WTC11 (cell line): ENCODE results near the gene TPM2. TPM values are rescaled to one million over a fixed set of nuclear protein-coding genes. Genes with fewer than 3 reads are reported as not detected.

ENCODE experiments used
- ATAC-seq: fragments of 200-7000 bp; cut with Tn5 transposase; 2 replicates; pipeline ENCODE4 v1.10.0; 2021; ENCODE audit warnings: mild to moderate bottlenecking, moderate library complexity
- CTCF ChIA-PET: fragments of 300-600 bp; sonication (Branson Sonifier 250); formaldehyde crosslinking; loops from one replicate; lab custom pipeline; 2021; ENCODE audit warnings: antibody characterized with exemption; lab: Charles Lee
- POLR2A ChIA-PET: fragments of 350-600 bp; sonication (Branson Sonifier 250); formaldehyde crosslinking; loops from one replicate; lab custom pipeline; 2021; ENCODE audit warnings: antibody characterized with exemption; lab: Charles Lee
- DNase-seq: peaks from one replicate; pipeline ENCODE4 v3.0.0; 2021; ENCODE audit warnings: low spot score
- H3K27ac Mint-ChIP-seq: 2 replicates; pipeline ENCODE4 v1.8.0; 2021; ENCODE audit warnings: mixed read lengths
- H3K27me3 Mint-ChIP-seq: 2 replicates; pipeline ENCODE4 v1.8.0; 2021; ENCODE audit warnings: low read depth, mild to moderate bottlenecking, moderate library complexity, mixed read lengths
- H3K36me3 Mint-ChIP-seq: 2 replicates; pipeline ENCODE4 v1.8.0; 2021; ENCODE audit warnings: mixed read lengths
- H3K4me1 Mint-ChIP-seq: 2 replicates; pipeline ENCODE4 v1.8.0; 2022; ENCODE audit warnings: mixed read lengths
- H3K4me3 Mint-ChIP-seq: 2 replicates; pipeline ENCODE4 v1.8.0; 2021; ENCODE audit warnings: mild to moderate bottlenecking, moderate library complexity, mixed read lengths
- H3K9me3 Mint-ChIP-seq: 2 replicates; pipeline ENCODE4 v1.8.0; 2021; ENCODE audit warnings: mixed read lengths
- ARID4B ChIP-seq: sonication (generic); formaldehyde crosslinking; IDR thresholded peaks from 2 replicates; pipeline ENCODE4 v1.8.0; 2023; ENCODE audit warnings: missing genetic modification reagents, mild to moderate bottlenecking, borderline replicate concordance
- E2F4 ChIP-seq: sonication (generic); formaldehyde crosslinking; IDR thresholded peaks from 2 replicates; pipeline ENCODE4 v1.8.1; 2022; ENCODE audit warnings: low read depth, mild to moderate bottlenecking, moderate library complexity, missing genetic modification reagents, borderline replicate concordance
- ELF4 ChIP-seq: sonication (generic); formaldehyde crosslinking; IDR thresholded peaks from 2 replicates; pipeline ENCODE4 v1.8.1; 2022; ENCODE audit warnings: low read depth, mild to moderate bottlenecking, moderate library complexity, missing genetic modification reagents
- EMX1 ChIP-seq: fragments of 250-450 bp; sonication (Bioruptor Pico); IDR thresholded peaks from 2 replicates; pipeline ENCODE4 v1.8.0; 2021; ENCODE audit warnings: mild to moderate bottlenecking
- ERG ChIP-seq: fragments of 250-450 bp; sonication (Bioruptor Pico); IDR thresholded peaks from 2 replicates; pipeline ENCODE4 v1.8.0; 2021; ENCODE audit warnings: mild to moderate bottlenecking
- FOXK1 ChIP-seq: sonication (generic); formaldehyde crosslinking; IDR thresholded peaks from 2 replicates; pipeline ENCODE4 v1.8.0; 2022; ENCODE audit warnings: mild to moderate bottlenecking, moderate library complexity, missing genetic modification reagents
- FOXP1 ChIP-seq: sonication (generic); formaldehyde crosslinking; IDR thresholded peaks from 2 replicates; pipeline ENCODE4 v1.8.0; 2022; ENCODE audit warnings: missing genetic modification reagents, mild to moderate bottlenecking, moderate library complexity, borderline replicate concordance
- JAZF1 ChIP-seq: fragments of 250-450 bp; sonication (Bioruptor Pico); IDR thresholded peaks from 2 replicates; pipeline ENCODE4 v1.9.0; 2021; ENCODE audit warnings: moderate library complexity, mild to moderate bottlenecking, inconsistent platforms
- JUN ChIP-seq: sonication (generic); formaldehyde crosslinking; IDR thresholded peaks from 2 replicates; pipeline ENCODE4 v1.8.0; 2023; ENCODE audit warnings: mild to moderate bottlenecking, missing genetic modification reagents
- KAT7 ChIP-seq: sonication (generic); formaldehyde crosslinking; IDR thresholded peaks from 2 replicates; pipeline ENCODE4 v1.8.1; 2023; ENCODE audit warnings: missing genetic modification reagents, mild to moderate bottlenecking, borderline replicate concordance
- OVOL2 ChIP-seq: fragments of 250-450 bp; sonication (Bioruptor Pico); IDR thresholded peaks from 2 replicates; pipeline ENCODE4 v1.9.0; 2021; ENCODE audit warnings: mild to moderate bottlenecking, borderline replicate concordance
- PREB ChIP-seq: sonication (generic); formaldehyde crosslinking; IDR thresholded peaks from 2 replicates; pipeline ENCODE4 v1.8.1; 2022; ENCODE audit warnings: mild to moderate bottlenecking, missing genetic modification reagents, moderate library complexity, borderline replicate concordance
- RELA ChIP-seq: sonication (generic); formaldehyde crosslinking; IDR thresholded peaks from 2 replicates; pipeline ENCODE4 v1.8.1; 2022; ENCODE audit warnings: missing genetic modification reagents, mild to moderate bottlenecking, borderline replicate concordance
- TCF7 ChIP-seq: sonication (generic); formaldehyde crosslinking; IDR thresholded peaks from 2 replicates; pipeline ENCODE4 v1.8.0; 2022; ENCODE audit warnings: mild to moderate bottlenecking, low read depth, missing genetic modification reagents, moderate library complexity
- USF1 ChIP-seq: sonication (generic); formaldehyde crosslinking; IDR thresholded peaks from 2 replicates; pipeline ENCODE4 v1.8.0; 2022; ENCODE audit warnings: mild to moderate bottlenecking, missing genetic modification reagents
- ZMAT4 ChIP-seq: fragments of 250-450 bp; sonication (Bioruptor Pico); IDR thresholded peaks from 2 replicates; pipeline ENCODE4 v1.9.0; 2021; ENCODE audit warnings: mild to moderate bottlenecking
- ZNF281 ChIP-seq: sonication (generic); formaldehyde crosslinking; IDR thresholded peaks from 2 replicates; pipeline ENCODE4 v1.8.0; 2023; ENCODE audit warnings: mild to moderate bottlenecking, missing genetic modification reagents
- ZNF671 ChIP-seq: fragments of 250-450 bp; sonication (Bioruptor Pico); IDR thresholded peaks from 2 replicates; pipeline ENCODE4 v1.8.0; 2021; ENCODE audit warnings: mild to moderate bottlenecking
- total RNA-seq: library from RNA; stranded (reverse); gene quantifications from 3 replicates; pipeline ENCODE4 v1.2.3, GENCODE V29; 2021

The TPM2 gene
- total RNA-seq, 1 experiment from 2014 or later, result 146 TPM

GRCh38 chr9:35711501-35712428, 22.0 kb upstream of the TPM2 start:
- Mint-ChIP-seq H3K27me3 (no peaks in the 10 kb centered on the region), H3K9me3 (no peaks in the 10 kb centered on the region), H3K27ac (no peak overlapping the region), H3K4me1 (no peaks in the 10 kb centered on the region), H3K36me3 (peaks cover 83% of the 10 kb centered on the region), H3K4me3 (no peak overlapping the region)
- ATAC-seq, result no peak
- no peak for DNase-seq
- ChIA-PET CTCF (interaction anchor here (1.1 to 4.1 kb wide), 9 partner anchors 15 to 101 kb away, joined by 3 to 29 read pairs (median 5); partner anchors contain the start of genes CREB3 and TLN1), POLR2A (no interaction called here)
- TF ChIP-seq JAZF1 (CRISPR knock-in tag) (no peak), FOXP1 (CRISPR knock-in tag) (no peak), ARID4B (CRISPR knock-in tag) (no peak), ERG (no peak), ZNF671 (no peak), ZMAT4 (CRISPR knock-in tag) (no peak), USF1 (no peak), ZNF281 (CRISPR knock-in tag) (no peak), FOXK1 (CRISPR knock-in tag) (no peak), KAT7 (CRISPR knock-in tag) (no peak), TCF7 (CRISPR knock-in tag) (no peak), E2F4 (no peak), RELA (CRISPR knock-in tag) (no peak), JUN (CRISPR knock-in tag) (no peak), EMX1 (CRISPR knock-in tag) (no peak), OVOL2 (CRISPR knock-in tag) (no peak), ELF4 (CRISPR knock-in tag) (no peak), PREB (no peak)
